HepG2 (cell line): ENCODE measurements around the gene CDT1. TPM values are rescaled to one million over a fixed set of nuclear protein-coding genes. Genes with fewer than 3 reads are reported as not detected.

Experiments used
- GATAD1 ChIP-seq: IDR thresholded peaks from 2 replicates; pipeline ENCODE4 v1.6.1; 2016; ENCODE audit warnings: missing genetic modification reagents, missing compliant biosample characterization
- KLF15 ChIP-seq: sonication (generic); formaldehyde crosslinking; IDR thresholded peaks from 2 replicates; pipeline ENCODE4 v1.8.1; 2023; ENCODE audit warnings: borderline replicate concordance, mild to moderate bottlenecking, inconsistent platforms, missing genetic modification reagents, mixed read lengths
- MAFG ChIP-seq: sonication (generic); formaldehyde crosslinking; IDR thresholded peaks from 2 replicates; pipeline ENCODE4 v1.5.1; 2020; ENCODE audit warnings: mild to moderate bottlenecking, missing genetic modification reagents
- MAFK ChIP-seq, 2 experiments: IDR thresholded peaks in 1 of 2; conservative IDR thresholded peaks in 1 of 2; 2 replicates each; pipeline ENCODE4 v1.6.1; 2011; ENCODE audit warnings: improper control_type of control experiment in 2 of 2, low read length in 2 of 2
- RXRA ChIP-seq: sonication (generic); formaldehyde crosslinking; IDR thresholded peaks from 2 replicates; pipeline ENCODE4 v1.5.1; 2020; ENCODE audit warnings: missing genetic modification reagents
- SETDB1 ChIP-seq: sonication (generic); formaldehyde crosslinking; IDR thresholded peaks from 2 replicates; pipeline ENCODE4 v1.5.1; 2020; ENCODE audit warnings: missing genetic modification reagents, mild to moderate bottlenecking, borderline replicate concordance
- TBP ChIP-seq: sonication (generic); formaldehyde crosslinking; IDR thresholded peaks from 2 replicates; pipeline ENCODE4 v1.5.0; 2020; ENCODE audit warnings: missing genetic modification reagents
- YEATS4 ChIP-seq: sonication (generic); formaldehyde crosslinking; IDR thresholded peaks from 2 replicates; pipeline ENCODE4 v1.4.0; 2020; ENCODE audit warnings: missing genetic modification reagents, borderline replicate concordance
- ZBTB40 ChIP-seq, 2 experiments: fragments of 450-650 bp in 1 of 2; sonication (generic) in 1 of 2; formaldehyde crosslinking in 1 of 2; IDR thresholded peaks; 2 replicates each; pipeline versions ENCODE4 v1.6.1 to v1.8.0; 2016 to 2022; ENCODE audit warnings: antibody characterized with exemption in 1 of 2, mild to moderate bottlenecking in 1 of 2, missing genetic modification reagents in 1 of 2
- ZNF10 ChIP-seq: sonication (generic); formaldehyde crosslinking; IDR thresholded peaks from 2 replicates; pipeline ENCODE4 v1.4.0; 2020; ENCODE audit warnings: mild to moderate bottlenecking, low read depth, missing genetic modification reagents, borderline replicate concordance
- ZNF251 ChIP-seq: sonication (generic); formaldehyde crosslinking; IDR thresholded peaks from 2 replicates; pipeline ENCODE4 v1.9.0; 2021; ENCODE audit warnings: mild to moderate bottlenecking, missing genetic modification reagents
- ZNF468 ChIP-seq: sonication (generic); formaldehyde crosslinking; IDR thresholded peaks from 2 replicates; pipeline ENCODE4 v1.8.0; 2022; ENCODE audit warnings: mild to moderate bottlenecking, moderate library complexity, missing genetic modification reagents
- ZNF619 ChIP-seq: sonication (generic); formaldehyde crosslinking; IDR thresholded peaks from 2 replicates; pipeline ENCODE4 v1.4.0; 2020; ENCODE audit warnings: mild to moderate bottlenecking, missing genetic modification reagents
- ZNF724P ChIP-seq: sonication (generic); formaldehyde crosslinking; IDR thresholded peaks from 2 replicates; pipeline ENCODE4 v1.8.0; 2022; ENCODE audit warnings: missing genetic modification reagents, borderline replicate concordance
- polyA plus RNA-seq, 8 experiments: library from polyadenylated mRNA; depleted of rRNA in 3 of 8; stranded (reverse) in 7 of 8; unstranded in 1 of 8; fragments of >200 nt; fragmentation: Illumina TruSeq in 4 of 8; extraction: Trizol in 4 of 8; gene quantifications; 2 replicates each; pipeline versions ENCODE4 v1.2.1 to v1.2.3, GENCODE V29; 2011 to 2016; ENCODE audit warnings: low read depth in 4 of 8, missing spikeins in 1 of 8, mixed read lengths in 1 of 8; ENCODE audit not compliant: insufficient read depth in 1 of 8
- total RNA-seq, 5 experiments: library from RNA; depleted of rRNA; stranded (reverse); fragments of >200 nt; fragmentation: Illumina TruSeq; extraction: Trizol; gene quantifications; 2 replicates each; pipeline ENCODE4 v1.2.3, GENCODE V29; 2016; ENCODE audit warnings: low read depth in 1 of 5
- TF ChIP-seq, protein P1 (sequence below): sonication (generic); formaldehyde crosslinking; IDR thresholded peaks from 2 replicates; pipeline ENCODE4 v1.5.0; 2020; ENCODE audit warnings: mild to moderate bottlenecking, missing genetic modification reagents, borderline replicate concordance

CDT1 gene
- total and polyA plus RNA-seq, 2 of the 13 experiments (the other 11 are each of a cell fraction or from before 2014, with no cell fraction given), result 23.1 to 23.8 TPM

DNA sequence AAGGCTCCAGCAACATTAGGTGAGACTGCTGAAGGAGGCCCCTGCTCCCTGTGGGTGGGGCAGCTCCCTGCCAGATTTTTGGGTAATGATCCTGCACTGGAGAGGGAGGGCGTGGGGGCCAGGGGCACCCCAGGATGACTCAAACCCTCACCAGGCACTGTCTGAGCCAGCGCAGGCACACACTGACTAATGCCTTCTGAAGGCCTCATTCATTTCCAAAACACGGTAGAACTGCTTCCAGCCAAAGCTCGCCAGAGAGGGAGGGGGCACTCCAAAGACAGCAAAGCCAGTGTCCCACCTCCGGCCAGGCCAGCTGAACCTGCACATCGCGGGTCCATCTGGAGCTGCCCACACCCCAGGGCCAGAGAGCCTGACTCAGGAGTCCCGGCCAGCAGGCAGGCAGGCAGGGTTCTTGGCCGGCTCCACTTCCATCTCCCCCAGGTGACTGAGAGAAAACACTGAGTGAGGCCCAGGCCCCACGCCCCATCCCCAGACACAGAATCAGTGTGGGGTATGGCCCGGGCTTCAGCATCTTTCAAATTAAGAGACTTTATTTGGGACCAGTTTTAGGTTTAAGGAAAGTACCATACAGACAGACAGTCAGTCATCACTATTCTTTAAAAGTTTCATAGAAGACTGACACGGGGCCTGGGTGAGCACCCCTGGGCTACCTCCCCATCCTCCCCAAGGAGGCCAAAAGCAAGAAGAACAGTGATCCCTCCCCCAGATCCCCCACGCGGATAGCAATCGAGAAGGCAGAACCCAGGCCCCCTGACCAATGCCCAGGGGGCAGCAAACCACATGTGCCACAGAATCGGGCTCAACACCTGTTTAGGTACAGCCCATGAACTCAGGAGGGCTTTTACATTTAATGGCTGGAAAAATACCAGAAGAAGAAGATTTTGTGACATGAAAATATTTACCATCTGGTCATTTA is 20.9 kb upstream of the CDT1 start (continued):
- no peak for TF ChIP-seq ZNF10 (CRISPR knock-in tag)
- TF ChIP-seq TBP (CRISPR knock-in tag), result no peak
- TF ChIP-seq ZNF251 (CRISPR knock-in tag), result no peak
- TF ChIP-seq ZNF619 (CRISPR knock-in tag), result no peak
- TF ChIP-seq RXRA, result no peak
- no peak for TF ChIP-seq ZBTB40 (IDR thresholded peaks at IDR 0.05)
- TF ChIP-seq ZBTB40 (CRISPR knock-in tag; IDR thresholded peaks at IDR 0.05), result no peak
- no peak for TF ChIP-seq ZNF468 (CRISPR knock-in tag)
- TF ChIP-seq, protein P1, sequence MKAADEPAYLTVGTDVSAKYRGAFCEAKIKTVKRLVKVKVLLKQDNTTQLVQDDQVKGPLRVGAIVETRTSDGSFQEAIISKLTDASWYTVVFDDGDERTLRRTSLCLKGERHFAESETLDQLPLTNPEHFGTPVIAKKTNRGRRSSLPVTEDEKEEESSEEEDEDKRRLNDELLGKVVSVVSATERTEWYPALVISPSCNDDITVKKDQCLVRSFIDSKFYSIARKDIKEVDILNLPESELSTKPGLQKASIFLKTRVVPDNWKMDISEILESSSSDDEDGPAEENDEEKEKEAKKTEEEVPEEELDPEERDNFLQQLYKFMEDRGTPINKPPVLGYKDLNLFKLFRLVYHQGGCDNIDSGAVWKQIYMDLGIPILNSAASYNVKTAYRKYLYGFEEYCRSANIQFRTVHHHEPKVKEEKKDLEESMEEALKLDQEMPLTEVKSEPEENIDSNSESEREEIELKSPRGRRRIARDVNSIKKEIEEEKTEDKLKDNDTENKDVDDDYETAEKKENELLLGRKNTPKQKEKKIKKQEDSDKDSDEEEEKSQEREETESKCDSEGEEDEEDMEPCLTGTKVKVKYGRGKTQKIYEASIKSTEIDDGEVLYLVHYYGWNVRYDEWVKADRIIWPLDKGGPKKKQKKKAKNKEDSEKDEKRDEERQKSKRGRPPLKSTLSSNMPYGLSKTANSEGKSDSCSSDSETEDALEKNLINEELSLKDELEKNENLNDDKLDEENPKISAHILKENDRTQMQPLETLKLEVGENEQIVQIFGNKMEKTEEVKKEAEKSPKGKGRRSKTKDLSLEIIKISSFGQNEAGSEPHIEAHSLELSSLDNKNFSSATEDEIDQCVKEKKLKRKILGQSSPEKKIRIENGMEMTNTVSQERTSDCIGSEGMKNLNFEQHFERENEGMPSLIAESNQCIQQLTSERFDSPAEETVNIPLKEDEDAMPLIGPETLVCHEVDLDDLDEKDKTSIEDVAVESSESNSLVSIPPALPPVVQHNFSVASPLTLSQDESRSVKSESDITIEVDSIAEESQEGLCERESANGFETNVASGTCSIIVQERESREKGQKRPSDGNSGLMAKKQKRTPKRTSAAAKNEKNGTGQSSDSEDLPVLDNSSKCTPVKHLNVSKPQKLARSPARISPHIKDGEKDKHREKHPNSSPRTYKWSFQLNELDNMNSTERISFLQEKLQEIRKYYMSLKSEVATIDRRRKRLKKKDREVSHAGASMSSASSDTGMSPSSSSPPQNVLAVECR, result 0 out of 2 replicates have a peak, but pooled peaks have one; percentile 24
- no peak for TF ChIP-seq ZNF724P (CRISPR knock-in tag)
- TF ChIP-seq MAFG (CRISPR knock-in tag), result no peak
- TF ChIP-seq GATAD1 (CRISPR knock-in tag), result no peak
- TF ChIP-seq KLF15 (CRISPR knock-in tag), result no peak
- no peak for TF ChIP-seq SETDB1 (CRISPR knock-in tag)
- TF ChIP-seq MAFK (conservative IDR thresholded peaks at IDR 0.05 in 1 of 2, IDR thresholded peaks at IDR 0.05 in 1 of 2; ENCODE audit: low read length in 2 of 2), result no peak
- TF ChIP-seq YEATS4 (CRISPR knock-in tag), result 0 out of 2 replicates have a peak, but pooled peaks have one; percentile 29
